ACHN (cell line): ENCODE data around the gene RNF113B.
A peak's percentile ranks its signal among the peaks of the same experiment; 100 is the strongest.

Source experiments
- DNase-seq: peaks from one replicate; pipeline ENCODE4 v3.0.0-alpha.2; 2015
- in situ Hi-C: cut with HindIII; loops from 2 replicates; pipeline ENCODE4 v1.10.0; 2017; ENCODE audit warnings: low sequenced_read_pairs, low pct_ligation_motif_present, low pct_unique_long_range_greater_than_20kb

The RNF113B gene

DNA sequence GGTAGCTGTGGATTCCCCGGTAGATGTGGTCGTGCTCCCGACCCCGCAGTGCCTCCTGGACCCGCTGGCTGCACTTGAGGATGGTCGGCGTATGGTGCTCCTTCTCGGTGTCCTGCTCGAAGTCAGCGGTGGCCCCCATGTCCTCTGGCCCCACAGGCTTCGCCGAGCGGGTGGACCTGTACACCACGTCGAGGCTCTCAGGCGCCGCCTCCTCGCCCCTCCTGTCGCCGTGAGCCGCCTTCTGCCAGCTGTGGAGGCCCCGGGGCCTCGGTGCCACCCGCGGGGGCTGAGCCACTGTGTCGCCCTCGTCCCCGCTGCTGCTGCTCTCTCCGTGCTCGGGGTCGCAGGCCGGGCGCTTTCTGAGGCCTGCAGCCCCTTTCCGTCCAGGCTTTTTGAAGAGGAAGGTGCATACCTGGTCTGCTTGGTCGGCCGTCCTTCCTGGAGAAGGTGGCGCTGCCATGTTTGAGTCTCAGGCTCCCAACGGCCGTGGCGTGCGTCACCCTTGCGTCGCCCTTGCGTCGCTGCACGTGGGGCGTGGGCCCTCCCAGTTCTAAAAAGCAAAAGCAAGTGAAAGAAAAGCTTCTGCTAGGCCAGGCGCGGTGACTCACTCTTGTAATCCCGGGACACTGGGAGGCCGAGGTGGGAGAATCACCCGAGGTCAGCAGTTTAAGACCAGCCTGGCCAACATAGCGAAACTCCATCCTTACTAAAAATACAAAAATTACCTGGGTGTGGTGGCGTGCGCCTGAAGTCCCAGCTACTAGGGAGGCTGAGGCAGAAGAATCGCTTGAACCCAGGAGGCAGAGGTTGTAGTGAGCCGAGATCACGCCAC is at the start of gene RNF113B:
Gene RNF113B (minus strand): TSS at position 493 of the 832 bp plus-strand sequence. CDS start 33 bp downstream, at position 460.
- in situ Hi-C loops = no loop called here

DNA sequence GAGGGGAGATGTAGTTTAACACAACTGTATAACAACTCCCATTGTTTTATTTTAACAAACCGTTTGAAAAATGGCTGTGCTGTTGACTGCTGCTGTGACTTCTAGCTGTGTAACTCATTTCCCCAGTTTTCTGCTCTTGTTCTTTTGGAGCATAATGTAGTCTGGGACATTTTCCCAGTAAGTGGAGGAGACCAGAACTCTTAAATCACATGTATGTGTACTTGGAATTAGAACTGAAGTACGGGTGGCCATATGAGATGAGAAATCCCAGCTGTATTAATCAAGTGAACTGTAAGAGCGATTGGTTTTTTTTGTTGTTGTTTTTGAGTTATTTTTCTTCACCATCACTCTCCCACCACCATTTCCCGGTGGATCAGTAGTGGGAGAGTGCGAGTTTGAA is 49.4 kb upstream of the RNF113B start:
- no peak for DNase-seq
- in situ Hi-C loops = no loop called here

More for the DNA sequence above, at the start of gene RNF113B:
- DNase-seq = no peak

DNA sequence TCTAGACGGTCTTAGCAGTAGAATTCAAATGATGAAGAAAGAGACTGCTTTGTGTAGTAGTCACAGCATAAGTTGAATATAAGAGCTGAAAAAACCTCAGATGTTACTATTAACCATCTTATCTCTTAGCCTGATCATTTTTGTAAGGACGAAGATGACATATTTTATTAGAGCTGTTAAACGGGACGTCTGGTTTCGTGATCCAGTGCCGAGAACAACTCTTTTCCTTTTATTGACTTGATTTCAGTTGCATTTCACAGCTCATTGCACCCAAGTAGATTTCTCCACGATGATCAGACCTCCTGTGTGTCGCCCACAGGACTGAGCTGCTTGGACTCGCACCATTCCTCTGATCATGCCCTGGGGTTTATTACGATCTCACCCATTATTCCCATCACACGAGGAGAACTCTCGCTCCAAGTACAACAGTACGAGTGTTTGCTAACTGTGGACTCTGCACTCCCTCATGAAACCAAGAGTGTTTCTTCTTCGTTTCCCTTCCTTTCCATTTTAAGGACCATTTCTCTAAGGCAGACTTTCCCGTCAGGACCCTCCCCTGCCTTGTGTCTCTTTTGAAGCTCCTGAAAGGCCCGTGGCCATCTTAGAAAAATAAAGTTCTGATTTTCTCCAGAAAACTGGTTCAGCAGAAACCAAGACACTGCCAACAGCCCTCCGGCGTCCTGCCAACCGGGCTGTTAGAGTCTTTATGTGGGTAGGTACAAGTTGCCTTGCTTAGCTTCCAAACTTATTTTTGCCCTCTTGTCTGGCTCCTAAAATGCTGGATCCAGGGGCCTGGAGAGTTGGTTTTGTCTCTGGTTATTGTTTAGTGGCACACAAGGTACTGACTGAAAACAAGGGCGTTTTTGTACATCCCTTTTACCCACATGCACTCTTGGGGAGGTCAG is 48.2 kb upstream of the RNF113B start:
- DNase-seq = no peak

DNA sequence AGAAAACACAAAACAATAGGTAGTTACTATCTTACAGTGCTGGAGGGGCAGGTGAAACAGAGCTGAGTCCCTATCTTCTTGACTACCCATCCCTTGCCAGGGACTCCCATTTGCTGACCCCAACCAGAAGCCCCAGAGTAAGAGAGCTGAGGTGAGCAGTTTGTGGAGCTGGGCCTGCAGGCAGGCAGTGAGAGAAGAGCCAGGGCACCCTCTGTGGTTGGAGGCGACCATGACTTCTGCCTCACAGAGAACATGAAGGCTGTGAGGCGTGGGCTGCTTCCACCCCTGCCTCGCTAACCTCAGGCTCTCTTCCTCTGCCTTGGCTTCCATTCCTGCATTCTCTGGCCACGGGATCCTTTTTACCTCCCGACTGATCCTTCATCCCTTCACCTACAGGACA is 47.5 kb upstream of the RNF113B start:
- DNase-seq = no peak
- in situ Hi-C loops = no loop called here

More for the DNA sequence above, 48.2 kb upstream of the RNF113B start:
- in situ Hi-C loops = no loop called here

DNA sequence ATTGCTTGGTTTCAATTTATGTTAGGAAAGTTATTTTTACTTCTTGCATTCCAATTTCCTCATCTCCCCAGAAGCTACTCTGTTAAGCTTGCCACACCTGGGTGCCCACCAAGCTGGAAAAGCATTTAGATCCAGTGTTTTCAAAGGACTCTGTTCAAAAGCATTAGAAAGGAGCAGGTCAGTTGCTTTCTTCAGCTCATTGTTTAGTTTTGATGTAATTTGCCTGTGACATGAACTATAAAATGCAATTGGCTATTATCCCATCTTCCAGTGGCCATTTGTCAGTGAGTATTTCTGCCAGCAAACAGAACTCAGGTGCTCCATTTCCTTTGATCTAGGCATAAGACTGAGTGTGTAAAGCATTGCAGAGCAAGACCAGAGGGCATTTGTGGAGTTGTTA is 46.7 kb upstream of the RNF113B start:
- DNase-seq = no peak
- in situ Hi-C loops = no loop called here

DNA sequence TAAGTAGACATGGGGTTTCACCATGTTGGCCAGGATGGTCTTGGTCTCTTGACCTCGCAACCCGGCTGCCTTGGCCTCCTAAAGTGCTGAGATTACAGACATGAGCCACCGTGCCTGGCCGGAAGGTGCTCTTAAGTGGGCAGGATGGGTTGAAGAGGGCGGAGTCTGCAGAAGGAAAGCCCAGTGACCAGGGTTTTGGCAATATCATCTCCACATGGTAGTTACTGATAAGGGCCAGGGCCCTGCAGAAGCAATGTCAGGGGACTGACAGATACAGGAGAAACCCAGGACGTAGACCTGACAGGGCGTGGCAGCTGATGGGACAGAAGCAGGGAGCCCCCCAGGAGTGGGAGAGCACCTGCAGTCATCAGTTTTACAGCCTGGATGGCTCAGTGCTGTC is 45.7 kb upstream of the RNF113B start:
- in situ Hi-C loops = no loop called here
- no peak for DNase-seq

DNA sequence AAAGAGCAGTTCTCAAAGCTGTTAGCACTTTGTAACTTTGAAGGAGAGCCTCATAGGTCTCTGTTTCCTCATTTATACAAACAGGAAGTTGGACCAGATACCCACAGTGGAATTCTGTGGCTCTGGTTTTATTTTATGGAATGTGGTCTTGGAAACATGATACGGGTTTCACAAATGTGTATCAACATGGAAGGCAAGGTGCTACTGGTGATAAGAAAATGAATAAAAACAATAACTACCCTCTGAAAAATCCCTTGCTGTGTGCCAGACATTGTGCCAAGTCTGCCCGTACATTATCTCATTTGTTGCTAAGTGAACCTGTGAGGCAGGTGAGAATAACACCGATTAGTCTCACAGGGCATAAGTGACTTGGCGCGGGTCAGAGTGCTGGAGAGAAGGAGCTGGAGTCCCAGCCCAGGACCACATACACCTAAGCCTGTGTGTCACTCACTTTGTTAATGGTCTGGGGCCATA is 45.0 kb upstream of the RNF113B start:
- no peak for DNase-seq
- in situ Hi-C loops = no loop called here

DNA sequence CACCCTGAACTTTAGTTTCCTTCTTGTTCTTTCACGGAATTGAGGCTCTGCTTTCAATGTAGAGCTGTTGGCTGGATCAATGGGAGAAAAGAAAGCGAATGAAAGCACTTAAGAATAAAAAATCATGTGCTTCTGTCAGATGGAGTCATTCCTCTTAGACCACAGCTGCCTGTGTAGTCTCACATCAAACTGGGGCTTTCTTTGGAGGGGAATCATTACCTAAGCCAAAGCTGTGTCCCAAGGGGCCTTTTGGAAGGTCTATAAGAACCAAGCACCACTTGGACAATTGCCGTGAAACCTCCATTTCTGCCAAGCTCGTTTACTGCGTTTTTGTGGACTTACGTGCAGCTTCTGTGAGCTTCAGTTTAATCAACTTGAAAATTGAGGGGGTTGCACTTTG is 44.2 kb upstream of the RNF113B start:
- no peak for DNase-seq
- in situ Hi-C loops = no loop called here

DNA sequence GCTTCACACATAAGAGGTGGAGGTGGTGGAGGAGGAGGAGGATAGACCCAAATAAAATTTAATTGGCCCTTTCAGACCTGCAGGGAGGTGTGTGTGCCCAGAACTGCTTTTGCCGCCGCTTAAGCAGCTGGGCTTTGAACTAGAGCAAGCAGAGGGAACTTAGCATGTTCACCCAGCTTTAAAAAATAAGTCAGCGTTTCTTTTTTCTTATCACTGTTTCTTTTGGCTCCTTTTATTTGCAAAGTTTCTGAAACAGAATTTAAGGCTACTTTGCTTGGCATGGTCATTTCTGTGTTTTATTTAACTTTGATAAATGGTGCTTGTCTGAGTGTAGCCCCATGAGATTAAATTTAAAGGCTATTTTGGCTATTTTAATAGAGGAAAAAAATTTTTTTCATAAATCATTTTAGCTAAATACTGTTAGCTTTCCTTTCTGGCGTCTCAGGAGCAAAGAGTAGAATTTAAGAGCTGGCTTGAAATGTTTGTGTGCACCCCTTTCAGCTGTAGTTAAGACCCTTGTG is 43.3 kb upstream of the RNF113B start:
- no peak for DNase-seq
- in situ Hi-C loops = no loop called here

DNA sequence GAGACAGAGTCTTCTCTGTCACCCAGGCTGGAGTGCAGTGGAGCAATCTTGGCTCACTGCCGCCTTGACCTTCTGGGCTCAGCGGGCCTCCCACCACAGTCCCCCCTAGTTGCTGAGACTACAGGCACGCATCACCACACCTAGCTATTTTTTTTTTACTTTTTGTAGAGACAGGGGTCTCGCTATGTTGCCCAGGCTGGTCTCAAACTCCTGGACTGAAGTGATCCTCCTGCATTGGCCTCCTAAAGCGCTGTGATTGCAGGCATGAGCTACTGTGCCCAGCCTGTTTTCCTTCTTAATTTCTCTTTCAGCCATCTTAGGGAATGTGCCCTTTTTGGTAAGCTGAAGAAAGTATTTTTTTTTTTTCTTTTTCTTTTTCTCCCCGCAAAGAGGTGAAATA is 42.6 kb upstream of the RNF113B start:
- DNase-seq = no peak
- in situ Hi-C loops = no loop called here

DNA sequence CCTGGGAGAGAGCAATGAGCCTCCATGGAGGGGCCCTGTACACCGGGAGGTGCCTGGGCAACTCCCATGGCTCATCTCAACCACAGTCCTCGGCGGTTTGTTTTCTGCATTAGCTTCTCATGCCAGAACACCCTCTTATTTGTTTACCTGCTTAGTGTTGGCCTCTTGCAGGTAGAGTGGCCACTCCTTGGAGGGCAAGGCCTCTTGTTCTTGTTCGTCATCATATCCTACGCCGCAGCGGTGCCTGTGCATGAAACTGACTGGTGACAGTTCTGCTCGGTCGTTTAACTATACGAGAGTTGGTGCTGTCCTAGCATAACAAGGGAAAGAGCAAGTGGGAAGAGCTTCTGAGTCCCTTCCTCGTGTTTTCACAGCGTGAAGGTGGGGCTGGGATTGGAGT is 40.5 kb upstream of the RNF113B start:
- in situ Hi-C loops = no loop called here
- no peak for DNase-seq

DNA sequence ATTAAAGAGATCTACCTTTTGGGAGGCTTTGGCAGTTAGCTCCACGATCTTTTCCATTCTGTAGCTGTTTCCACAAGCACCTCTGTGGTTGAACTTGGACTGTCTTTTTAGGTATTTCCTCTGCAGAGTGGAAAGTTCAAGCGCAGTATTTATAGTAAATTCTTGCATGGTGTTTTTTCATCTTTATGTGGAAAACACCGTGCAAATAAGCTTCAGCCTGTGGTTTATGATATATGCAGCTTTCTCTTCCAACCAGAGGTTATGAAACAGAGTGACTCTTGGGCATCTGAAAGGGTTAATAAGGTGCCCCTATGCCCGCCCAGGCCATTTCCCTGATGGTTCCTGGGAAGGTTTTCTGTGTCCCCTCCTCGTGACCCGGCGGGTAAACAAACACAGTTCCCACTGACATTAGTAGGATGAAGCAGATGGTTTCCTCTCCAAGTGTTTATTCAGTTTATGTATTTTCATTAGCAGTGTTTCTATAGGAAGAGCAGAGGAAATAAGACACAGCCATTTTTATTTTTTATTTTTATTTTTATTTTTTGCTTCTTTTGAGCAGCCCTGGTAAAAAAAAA is 39.7 kb upstream of the RNF113B start:
- DNase-seq = no peak
- in situ Hi-C loops = no loop called here

DNA sequence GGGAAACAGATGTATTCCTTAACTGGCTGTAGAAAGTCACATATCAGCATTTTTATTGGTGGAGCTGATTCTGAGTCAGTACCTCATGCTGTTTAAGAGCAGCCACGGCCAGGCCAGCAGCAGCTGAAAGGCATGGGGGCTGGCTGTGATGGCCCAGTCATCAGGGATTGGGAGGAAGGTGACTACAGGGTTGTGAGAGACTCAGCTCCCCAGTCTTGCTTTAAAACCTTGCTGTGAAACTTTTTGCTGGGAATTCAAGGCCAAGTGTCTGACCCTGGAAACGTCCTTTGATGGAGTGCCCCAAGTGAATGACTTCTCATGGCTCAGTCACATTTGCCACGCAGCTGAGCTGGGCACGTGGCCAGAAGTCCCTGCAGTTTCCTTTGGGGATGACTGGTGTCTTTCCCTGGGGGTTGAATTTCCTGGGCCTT is 39.1 kb upstream of the RNF113B start:
- peak; percentile 57 for DNase-seq
- in situ Hi-C loops = no loop called here

DNA sequence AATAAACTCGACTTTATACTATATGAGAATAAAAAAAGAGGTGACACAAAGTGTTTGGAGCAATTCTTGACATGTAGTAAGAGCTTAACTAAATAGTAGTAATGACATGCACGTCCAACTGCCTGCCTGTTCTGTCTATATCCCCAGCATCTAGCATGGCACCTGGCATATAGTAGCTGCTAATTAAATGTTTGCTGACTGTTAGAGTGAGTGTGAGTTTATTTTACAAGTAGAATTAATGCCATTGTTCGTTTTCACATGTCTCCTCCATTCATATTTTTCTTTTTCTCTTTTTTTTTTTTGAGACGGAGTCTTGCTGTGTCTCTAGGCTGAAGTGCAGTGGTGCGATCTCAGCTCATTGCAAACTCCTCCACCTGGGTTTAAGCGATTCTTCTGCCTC is 38.4 kb upstream of the RNF113B start:
- no peak for DNase-seq
- in situ Hi-C loops = no loop called here

DNA sequence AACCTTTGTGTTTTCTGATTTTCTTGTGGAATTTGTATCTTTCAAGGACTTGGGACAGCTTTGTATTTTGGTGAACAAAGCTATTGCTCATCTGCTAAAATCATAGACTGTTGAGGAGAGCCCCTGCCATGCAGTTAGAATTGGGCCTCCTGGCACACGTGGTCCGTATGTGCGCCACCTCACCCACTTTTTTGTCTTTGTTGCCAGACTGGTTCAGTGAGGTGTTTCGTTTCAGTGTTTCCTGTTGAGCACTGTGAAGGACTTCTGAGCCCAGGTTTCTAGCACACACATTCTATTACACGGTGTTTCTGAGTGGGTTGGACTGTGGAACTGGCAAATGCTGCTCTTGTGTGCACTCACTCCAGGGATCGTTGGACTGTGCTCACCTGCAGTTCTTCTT is 37.6 kb upstream of the RNF113B start:
- in situ Hi-C loops = no loop called here
- no peak for DNase-seq

DNA sequence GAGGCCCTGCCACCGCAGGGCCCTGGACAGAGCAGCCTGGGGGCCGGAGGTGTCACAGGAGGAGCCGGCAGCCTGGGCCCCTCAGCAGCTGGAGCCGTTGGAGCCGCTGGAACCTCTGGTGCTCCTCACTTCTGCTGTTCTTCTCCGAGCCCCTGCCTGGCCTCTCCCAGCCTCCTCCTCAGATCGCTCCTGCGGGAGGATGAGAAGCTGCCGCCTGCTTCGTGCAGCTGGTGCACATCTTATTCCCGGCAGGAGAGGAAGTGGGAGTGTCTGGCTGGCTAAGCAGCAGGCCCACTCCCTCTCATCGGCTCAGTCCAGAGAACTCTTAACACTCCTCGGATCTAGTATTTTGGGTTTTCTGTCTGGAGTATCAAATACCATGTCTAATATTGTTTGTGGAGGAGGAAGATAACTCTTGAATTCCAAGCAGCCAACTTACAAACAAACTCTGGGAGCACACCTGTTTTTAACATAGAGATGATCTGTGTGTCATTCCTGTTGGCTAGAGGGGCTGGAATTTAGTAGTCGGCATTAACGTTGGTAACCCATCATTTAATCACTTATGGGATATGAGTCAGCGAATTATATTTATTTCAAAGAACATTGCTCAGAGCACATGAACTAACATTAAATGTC is 37.1 kb upstream of the RNF113B start:
- in situ Hi-C loops = no loop called here

DNA sequence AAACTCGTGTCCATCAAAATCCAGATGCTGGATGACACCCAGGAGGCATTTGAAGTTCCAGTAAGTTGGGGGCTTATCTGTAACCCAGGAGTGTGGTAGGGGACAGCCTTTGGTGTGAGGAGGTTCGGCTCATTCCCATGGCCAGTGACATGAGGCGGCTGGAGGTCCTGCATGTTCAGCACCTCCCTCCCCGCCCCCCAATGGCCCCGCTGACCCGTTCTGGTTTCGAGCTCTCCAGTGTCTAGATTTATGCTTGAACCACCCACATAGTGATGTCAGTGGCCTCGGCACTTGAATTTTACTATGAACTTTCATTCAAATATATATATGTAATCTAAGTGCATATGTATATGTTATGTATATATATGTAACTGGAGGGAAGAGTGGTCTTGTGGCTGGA is 36.3 kb upstream of the RNF113B start:
- in situ Hi-C loops = no loop called here
- no peak for DNase-seq

More for the DNA sequence above, 37.1 kb upstream of the RNF113B start:
- DNase-seq = no peak

DNA sequence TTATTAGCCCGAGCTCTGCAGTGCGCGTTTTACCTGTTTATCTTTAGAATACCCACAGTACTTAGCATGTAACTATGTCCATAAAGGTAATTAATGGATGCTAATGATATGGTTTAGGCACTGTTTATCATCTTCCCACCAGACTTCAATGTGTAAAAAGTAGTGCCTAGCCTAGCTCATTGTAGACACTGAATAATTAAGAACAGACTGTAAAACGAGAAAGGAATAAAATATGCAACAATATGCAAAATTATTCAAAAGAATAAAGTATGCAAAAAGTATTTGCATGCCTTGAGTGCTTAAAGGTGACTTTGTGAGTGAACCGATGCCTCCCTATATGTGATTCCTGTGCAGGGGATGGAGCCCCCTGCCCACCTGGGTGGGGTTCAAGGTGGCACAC is 35.7 kb upstream of the RNF113B start:
- DNase-seq = no peak
- in situ Hi-C loops = no loop called here
